HCT116 (cell line): ENCODE results near the gene LIMS2. TPM values are rescaled to one million over a fixed set of nuclear protein-coding genes. Genes with fewer than 3 reads are reported as not detected.

Experiments
- ATAC-seq: fragments of 200-7000 bp; cut with Tn5 transposase; 2 replicates; pipeline ENCODE4 v1.9.1; 2020; ENCODE audit warnings: mild to moderate bottlenecking, moderate library complexity
- BruUV-seq: library from RNA; stranded (reverse); fragments of 400-500 nt; replicated peaks from 2 replicates; lab custom pipeline; 2021; lab: Mats Ljungman, UMichigan
- CTCF ChIA-PET: fragments of 300-600 bp; sonication (Branson Sonifier 250); formaldehyde crosslinking; loops from one replicate; lab custom pipeline; 2021; ENCODE audit warnings: antibody characterized with exemption; lab: Charles Lee
- POLR2A ChIA-PET: fragments of 300-600, 350-600 bp; sonication (Branson Sonifier 250); formaldehyde crosslinking; loops from one replicate; lab custom pipeline; 2021; ENCODE audit warnings: antibody characterized with exemption; lab: Charles Lee
- RAD21 ChIA-PET, 2 experiments: fragments of 300-600 bp; sonication (Branson Sonifier 250); formaldehyde crosslinking; loops; one replicate each; lab custom pipeline; 2023; ENCODE audit warnings: low total read pairs in 2 of 2; ENCODE audit not compliant: uncharacterized antibody in 2 of 2, unreplicated experiment in 2 of 2, low non-redundant PET in 1 of 2; lab: Charles Lee
- DNase-seq: peaks from one replicate; pipeline ENCODE4 v3.0.0-alpha.2; 2010; ENCODE audit warnings: low read depth, low spot score
- H2AFZ ChIP-seq: fragments of 200-600 bp; shearing (Covaris generic), sonication (generic); 2 replicates; pipeline ENCODE4 v1.6.1; 2017; ENCODE audit warnings: low read depth, mixed run types, mixed read lengths, antibody characterized with exemption, low read length; ENCODE audit not compliant: poor library complexity, severe bottlenecking
- H3K27ac ChIP-seq: 2 replicates; pipeline ENCODE4 v1.5.1; 2012; ENCODE audit warnings: low read depth, low read length
- H3K27me3 ChIP-seq: fragments of 200-600 bp; sonication (generic); 2 replicates; pipeline ENCODE4 v1.6.1; 2016; ENCODE audit warnings: mixed run types, low read length, mixed read lengths; ENCODE audit not compliant: insufficient read depth
- H3K36me3 ChIP-seq, 2 experiments: fragments of 200-500 bp in 1 of 2; fragments of 200-600 bp in 1 of 2; sonication (Bioruptor generic) in 1 of 2; sonication (generic) in 1 of 2; 2 replicates each; pipeline versions ENCODE4 v1.5.1 to v1.6.1; 2014 to 2016; ENCODE audit warnings: low read length in 2 of 2, inconsistent platforms in 1 of 2, mixed read lengths in 1 of 2, mixed run types in 1 of 2; ENCODE audit not compliant: insufficient read depth in 2 of 2, control insufficient read depth in 1 of 2
- H3K4me1 ChIP-seq, 2 experiments: fragments of 200-600 bp in 1 of 2; sonication (generic) in 1 of 2; 2 replicates each; pipeline versions ENCODE4 v1.5.1 to v1.6.1; 2012 to 2017; ENCODE audit warnings: low read length in 2 of 2, inconsistent platforms in 1 of 2, mild to moderate bottlenecking in 1 of 2, mixed read lengths in 1 of 2, mixed run types in 1 of 2, moderate library complexity in 1 of 2; ENCODE audit not compliant: insufficient read depth in 2 of 2, control insufficient read depth in 1 of 2
- H3K4me2 ChIP-seq: fragments of 200-600 bp; sonication (generic); 2 replicates; pipeline ENCODE4 v1.6.1; 2017; ENCODE audit warnings: mixed run types, low read length, mixed read lengths
- H3K4me3 ChIP-seq, 2 experiments: fragments of 200-600 bp in 1 of 2; sonication (generic) in 1 of 2; replicated peaks in 1 of 2; 2 replicates each; pipeline ENCODE4 v1.5.1; 2011 to 2016; ENCODE audit warnings: low read length in 2 of 2, control low read depth in 1 of 2, low read depth in 1 of 2, mild to moderate bottlenecking in 1 of 2, mixed read lengths in 1 of 2, mixed run types in 1 of 2
- H3K79me2 ChIP-seq: fragments of 200-600 bp; sonication (generic); 2 replicates; pipeline ENCODE4 v1.6.1; 2017; ENCODE audit warnings: mild to moderate bottlenecking, mixed run types, low read length, moderate library complexity, mixed read lengths; ENCODE audit not compliant: insufficient read depth
- H3K9ac ChIP-seq: fragments of 200-600 bp; sonication (generic); 2 replicates; pipeline ENCODE4 v1.6.1; 2016; ENCODE audit warnings: low read length, mixed read lengths
- H3K9me2 ChIP-seq: fragments of 200-600 bp; sonication (generic), shearing (Covaris generic); 2 replicates; pipeline ENCODE4 v1.6.1; 2017; ENCODE audit warnings: mixed run types, mild to moderate bottlenecking, moderate library complexity; ENCODE audit not compliant: insufficient read depth
- H3K9me3 ChIP-seq, 2 experiments: fragments of 200-500 bp in 1 of 2; fragments of 200-600 bp in 1 of 2; sonication (Bioruptor generic) in 1 of 2; sonication (generic) in 1 of 2; 2 replicates each; pipeline ENCODE4 v1.6.1; 2014 to 2017; ENCODE audit warnings: low read length in 2 of 2, mixed read lengths in 2 of 2, inconsistent platforms in 1 of 2, low read depth in 1 of 2, mild to moderate bottlenecking in 1 of 2, mixed run types in 1 of 2, moderate library complexity in 1 of 2; ENCODE audit not compliant: control insufficient read depth in 1 of 2, insufficient read depth in 1 of 2
- H4K20me1 ChIP-seq: fragments of 200-600 bp; sonication (generic), shearing (Covaris generic); 2 replicates; pipeline ENCODE4 v1.6.1; 2017; ENCODE audit warnings: mixed run types, mild to moderate bottlenecking, moderate library complexity; ENCODE audit not compliant: insufficient read depth
- CEBPB ChIP-seq: IDR thresholded peaks from 2 replicates; pipeline ENCODE4 v1.6.1; 2012; ENCODE audit warnings: low read depth
- CTCF ChIP-seq, 3 experiments: fragments of 200-600 bp in 1 of 3; sonication (generic) in 1 of 3; IDR thresholded peaks in 2 of 3; conservative IDR thresholded peaks in 1 of 3; 2 replicates each; pipeline ENCODE4 v1.5.1; 2012 to 2017; ENCODE audit warnings: low read depth in 2 of 3, low read length in 2 of 3, antibody characterized with exemption in 1 of 3, borderline replicate concordance in 1 of 3, control low read depth in 1 of 3, mild to moderate bottlenecking in 1 of 3, mixed read lengths in 1 of 3, mixed run types in 1 of 3, moderate library complexity in 1 of 3; ENCODE audit not compliant: insufficient read depth in 1 of 3
- EGR1 ChIP-seq: IDR thresholded peaks from 2 replicates; pipeline ENCODE4 v1.6.1; 2012; ENCODE audit warnings: low read depth
- ELF1 ChIP-seq: IDR thresholded peaks from 2 replicates; pipeline ENCODE4 v1.6.1; 2012; ENCODE audit warnings: low read depth, borderline replicate concordance
- EZH2 ChIP-seq: fragments of 200-600 bp; sonication (generic); IDR thresholded peaks from 2 replicates; pipeline ENCODE4 v1.6.1; 2017; ENCODE audit warnings: antibody characterized with exemption, mixed run types
- POLR2A ChIP-seq: IDR thresholded peaks from 2 replicates; pipeline ENCODE4 v1.7.0; 2011; ENCODE audit warnings: borderline replicate concordance; ENCODE audit not compliant: insufficient read depth, insufficient read length; ENCODE audit errors: extremely low read depth
- POLR2AphosphoS5 ChIP-seq: IDR thresholded peaks from 2 replicates; pipeline ENCODE4 v1.6.1; 2011; ENCODE audit warnings: mild to moderate bottlenecking, low read depth, low read length, moderate library complexity
- SIN3A ChIP-seq: IDR thresholded peaks from 2 replicates; pipeline ENCODE4 v1.6.1; 2012; ENCODE audit warnings: low read depth
- SP1 ChIP-seq: IDR thresholded peaks from 2 replicates; pipeline ENCODE4 v1.6.1; 2012; ENCODE audit warnings: low read depth
- TCF7L2 ChIP-seq: IDR thresholded peaks from 2 replicates; pipeline ENCODE4 v1.7.0; 2011; ENCODE audit warnings: borderline replicate concordance, inconsistent platforms; ENCODE audit not compliant: insufficient read depth, insufficient read length; ENCODE audit errors: extremely low read depth
- YY1 ChIP-seq: IDR thresholded peaks from 2 replicates; pipeline ENCODE4 v1.6.1; 2011; ENCODE audit warnings: low read length, low read depth, moderate library complexity, mild to moderate bottlenecking; ENCODE audit not compliant: insufficient replicate concordance; ENCODE audit errors: extremely low read depth
- intact Hi-C: fragments of 100-400 bp; cut with micrococcal nuclease; formaldehyde crosslinking; loops from 2 replicates; pipeline ENCODE4 v1.10.0; 2022
- total RNA-seq: library from RNA; stranded (reverse); gene quantifications from one replicate; pipeline ENCODE4 v1.2.1, GENCODE V29; 2021; ENCODE audit not compliant: unreplicated experiment
- TF ChIP-seq, protein P1 (sequence below): IDR thresholded peaks from 2 replicates; pipeline ENCODE4 v1.6.1; 2011; ENCODE audit warnings: mild to moderate bottlenecking, low read length, moderate library complexity; ENCODE audit not compliant: insufficient replicate concordance; ENCODE audit errors: extremely low read depth

Gene LIMS2
- total RNA-seq, 1 experiment from 2014 or later = 3.7 TPM

DNA sequence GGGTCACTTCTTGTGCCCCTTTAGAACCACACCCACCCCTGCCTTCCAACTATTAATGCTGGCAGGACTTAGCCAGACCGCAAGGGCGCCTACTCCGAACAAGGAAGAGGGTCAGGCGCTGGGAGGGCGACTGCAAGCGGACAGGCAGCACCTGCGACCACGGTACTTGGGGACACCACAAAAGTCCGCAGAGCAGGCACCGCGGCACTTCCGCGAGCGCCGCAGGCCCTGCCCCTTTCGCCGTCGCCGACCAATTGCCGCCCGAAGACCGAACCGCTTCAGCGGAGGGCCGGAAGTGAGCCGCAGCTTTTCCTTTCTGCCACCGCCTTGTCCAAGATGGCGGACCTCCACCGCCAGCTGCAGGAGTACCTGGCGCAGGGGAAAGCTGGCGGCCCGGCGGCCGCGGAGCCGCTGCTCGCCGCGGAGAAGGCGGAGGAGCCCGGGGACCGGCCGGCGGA lies 25.9 kb upstream of the LIMS2 start, which contains the start of gene SFT2D3:
SFT2D3 (plus strand) TSS at position 305 of the 458 bp plus-strand sequence; CDS start at position 337, 32 bp downstream.
- intact Hi-C loops = loop anchor here (2.0 kb wide), 2 partner anchors 110 to 174 kb away; partner anchors contain the start of gene IWS1
- DNase-seq = peak; percentile 82
- peak within 1 kb of the TSS; percentile 59 to 72 for H3K4me3 ChIP-seq
- H3K36me3 ChIP-seq = peaks cover 5 to 6% of the 10 kb centered on the region in 2 experiments; a peak in 2 of 4 replicates
- ATAC-seq = peak; percentile 83
- H3K9me2 ChIP-seq = no peaks in the 10 kb centered on the region
- no peaks in the 10 kb centered on the region for H4K20me1 ChIP-seq
- no peak within 1 kb of the TSS for H2AFZ ChIP-seq
- CTCF ChIA-PET = interaction anchor here (1.0 to 1.8 kb wide), 2 partner anchors 110 to 504 kb away, joined by 3 to 9 read pairs; no protein-coding TSS in a partner anchor
- peak within 1 kb of the TSS; percentile 83 for H3K4me2 ChIP-seq
- H3K79me2 ChIP-seq = peaks cover 13% of the 10 kb centered on the region
- H3K27me3 ChIP-seq = no peaks in the 10 kb centered on the region
- H3K9ac ChIP-seq = peak within 1 kb of the TSS; percentile 79
- peak within 1 kb of the TSS; percentile 98 for H3K27ac ChIP-seq
- RAD21 ChIA-PET = interaction anchor here in 1 of 2 experiments (1.0 kb wide), 1 partner anchor 110 kb away, joined by 4 read pairs; no protein-coding TSS in a partner anchor
- POLR2A ChIA-PET = interaction anchor here (0.7 to 1.0 kb wide), 2 partner anchors 30 to 504 kb away, joined by 3 read pairs; no protein-coding TSS in a partner anchor
- no TSS peak for BruUV-seq
- H3K4me1 ChIP-seq = peaks cover 13 to 39% of the 10 kb centered on the region in 2 experiments
- TF ChIP-seq EZH2 (no peak), YY1 (peak; percentile 98), POLR2A (peak; percentile 92), POLR2AphosphoS5 (peak; percentile 92), TCF7L2 (peak; percentile 12), EGR1 (0 out of 2 replicates have a peak, but pooled peaks have one; percentile 12), CTCF (IDR thresholded peaks at IDR 0.05 in 2 of 3, conservative IDR thresholded peaks at IDR 0.05 in 1 of 3; ENCODE audit: borderline replicate concordance in 1 of 3, insufficient read depth in 1 of 3, low read depth in 2 of 3, low read length in 2 of 3) (no peak), SP1 (peak; percentile 25; the same call in 1 of the 2 replicates), SIN3A (peak; percentile 51), CEBPB (no peak), ELF1 (peak; percentile 87; the same call in 1 of the 2 replicates)
- TF ChIP-seq, protein P1, sequence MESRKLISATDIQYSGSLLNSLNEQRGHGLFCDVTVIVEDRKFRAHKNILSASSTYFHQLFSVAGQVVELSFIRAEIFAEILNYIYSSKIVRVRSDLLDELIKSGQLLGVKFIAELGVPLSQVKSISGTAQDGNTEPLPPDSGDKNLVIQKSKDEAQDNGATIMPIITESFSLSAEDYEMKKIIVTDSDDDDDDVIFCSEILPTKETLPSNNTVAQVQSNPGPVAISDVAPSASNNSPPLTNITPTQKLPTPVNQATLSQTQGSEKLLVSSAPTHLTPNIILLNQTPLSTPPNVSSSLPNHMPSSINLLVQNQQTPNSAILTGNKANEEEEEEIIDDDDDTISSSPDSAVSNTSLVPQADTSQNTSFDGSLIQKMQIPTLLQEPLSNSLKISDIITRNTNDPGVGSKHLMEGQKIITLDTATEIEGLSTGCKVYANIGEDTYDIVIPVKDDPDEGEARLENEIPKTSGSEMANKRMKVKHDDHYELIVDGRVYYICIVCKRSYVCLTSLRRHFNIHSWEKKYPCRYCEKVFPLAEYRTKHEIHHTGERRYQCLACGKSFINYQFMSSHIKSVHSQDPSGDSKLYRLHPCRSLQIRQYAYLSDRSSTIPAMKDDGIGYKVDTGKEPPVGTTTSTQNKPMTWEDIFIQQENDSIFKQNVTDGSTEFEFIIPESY = peak; percentile 40
- TF ChIP-seq, all 23 proteins: peak for 9
- H3K9me3 ChIP-seq = no peaks in the 10 kb centered on the region
